Measurements from ENCODE around the gene LSP1. TPM values are rescaled to one million over a fixed set of nuclear protein-coding genes. Genes with fewer than 3 reads are reported as not detected.

LSP1 gene
- total and polyA plus RNA-seq, 10 donors: 136 to 422 (median 335) TPM

- DNase-seq: no peak
- TF ChIP-seq POLR2AphosphoS5 (IDR thresholded peaks at IDR 0.05): peak in 1 of 3 donors; percentile 45
- TF ChIP-seq, protein P1, sequence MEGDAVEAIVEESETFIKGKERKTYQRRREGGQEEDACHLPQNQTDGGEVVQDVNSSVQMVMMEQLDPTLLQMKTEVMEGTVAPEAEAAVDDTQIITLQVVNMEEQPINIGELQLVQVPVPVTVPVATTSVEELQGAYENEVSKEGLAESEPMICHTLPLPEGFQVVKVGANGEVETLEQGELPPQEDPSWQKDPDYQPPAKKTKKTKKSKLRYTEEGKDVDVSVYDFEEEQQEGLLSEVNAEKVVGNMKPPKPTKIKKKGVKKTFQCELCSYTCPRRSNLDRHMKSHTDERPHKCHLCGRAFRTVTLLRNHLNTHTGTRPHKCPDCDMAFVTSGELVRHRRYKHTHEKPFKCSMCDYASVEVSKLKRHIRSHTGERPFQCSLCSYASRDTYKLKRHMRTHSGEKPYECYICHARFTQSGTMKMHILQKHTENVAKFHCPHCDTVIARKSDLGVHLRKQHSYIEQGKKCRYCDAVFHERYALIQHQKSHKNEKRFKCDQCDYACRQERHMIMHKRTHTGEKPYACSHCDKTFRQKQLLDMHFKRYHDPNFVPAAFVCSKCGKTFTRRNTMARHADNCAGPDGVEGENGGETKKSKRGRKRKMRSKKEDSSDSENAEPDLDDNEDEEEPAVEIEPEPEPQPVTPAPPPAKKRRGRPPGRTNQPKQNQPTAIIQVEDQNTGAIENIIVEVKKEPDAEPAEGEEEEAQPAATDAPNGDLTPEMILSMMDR (IDR thresholded peaks at IDR 0.05 in 8 of 11, conservative IDR thresholded peaks at IDR 0.05 in 3 of 11): no peak
- Histone ChIP-seq H3K27me3 (replicated peaks in 1 of 7) (peaks cover 0 to 8% (median 0%) of the 10 kb centered on the region in 7 donors), H3K9me3 (no peaks in the 10 kb centered on the region), H3K27ac (peak overlapping the region in 6 of 8 donors; percentile 5 to 79 (median 72)), H3K4me1 (peaks cover 5 to 56% (median 42%) of the 10 kb centered on the region in 6 donors), H3K36me3 (peaks cover 0 to 83% (median 60%) of the 10 kb centered on the region in 6 donors), H3K4me3 (no peak overlapping the region)
- intact Hi-C loops (cut with DNase I; ENCODE audit: low total_unique reads): no loop called here
- WGBS, 5 donors: 41 to 83% (median 44%) methylated on average over 1 to 9 of the region's 9 CpGs
Measured at GRCh38 chr11:1888347-1888753, 35.5 kb downstream of the LSP1 start.

- H3K36me3 ChIP-seq: peaks cover 0 to 78% (median 55%) of the 10 kb centered on the region in 6 donors
- DNase-seq: no peak
- WGBS, 5 donors: 47 to 65% (median 58%) methylated on average over 6 of the region's 6 CpGs
- intact Hi-C loops (cut with DNase I; ENCODE audit: low total_unique reads): no loop called here
- peaks cover 0 to 8% (median 0%) of the 10 kb centered on the region in 7 donors for H3K27me3 ChIP-seq (replicated peaks in 1 of 7)
- peaks cover 5 to 56% (median 42%) of the 10 kb centered on the region in 6 donors for H3K4me1 ChIP-seq
- H3K4me3 ChIP-seq: no peak overlapping the region
- no peaks in the 10 kb centered on the region for H3K9me3 ChIP-seq
- peak overlapping the region in 6 of 8 donors; percentile 32 to 79 (median 72) for H3K27ac ChIP-seq
- TF ChIP-seq POLR2A (IDR thresholded peaks at IDR 0.05) (no peak), POLR2AphosphoS5 (IDR thresholded peaks at IDR 0.05) (no peak)
- TF ChIP-seq, protein P1 (IDR thresholded peaks at IDR 0.05 in 8 of 11, conservative IDR thresholded peaks at IDR 0.05 in 3 of 11): no peak
Measured at GRCh38 chr11:1888811-1889210, 35.9 kb downstream of the LSP1 start.

- peak overlapping the region in 2 of 8 donors; percentile 13 to 38 for H3K4me3 ChIP-seq
- H3K27ac ChIP-seq: peak overlapping the region in 7 of 8 donors; percentile 1 to 79 (median 71)
- TF ChIP-seq, protein P1 (IDR thresholded peaks at IDR 0.05 in 8 of 11, conservative IDR thresholded peaks at IDR 0.05 in 3 of 11): peak in 1 of 11 experiments; percentile 13
- peak; percentile 52 to 85 (median 69) for TF ChIP-seq POLR2AphosphoS5 (IDR thresholded peaks at IDR 0.05)
- no peak for TF ChIP-seq POLR2A (IDR thresholded peaks at IDR 0.05)
- H3K27me3 ChIP-seq (replicated peaks in 1 of 7): peaks cover 0 to 8% (median 0%) of the 10 kb centered on the region in 7 donors
- no peaks in the 10 kb centered on the region for H3K9me3 ChIP-seq
- peak; percentile 93 for DNase-seq
- intact Hi-C loops (cut with DNase I; ENCODE audit: low total_unique reads): no loop called here
- peaks cover 0 to 73% (median 50%) of the 10 kb centered on the region in 6 donors for H3K36me3 ChIP-seq
- 31 to 47% (median 37%) methylated on average over 17 to 34 of the region's 34 CpGs for WGBS, 5 donors
- peaks cover 5 to 56% (median 42%) of the 10 kb centered on the region in 6 donors for H3K4me1 ChIP-seq
Measured at GRCh38 chr11:1889224-1889930, 36.5 kb downstream of the LSP1 start.
